GM19043 (cell line): ENCODE data around the gene INO80D.
"Not testable (repeated sequence)": the region's sequence is repeated elsewhere in the genome, so short reads cannot be mapped to it uniquely, and the experiment has no call there.

Experiments used
- ATAC-seq: cut with Tn5 transposase; IDR thresholded peaks from one replicate; pipeline ENCODE4 v1.9.1; 2021; ENCODE audit warnings: low read depth; ENCODE audit not compliant: unreplicated experiment

Gene INO80D

GRCh38 chr2:206084439-206084869, 1.5 kb downstream of the INO80D start:
- no peak for ATAC-seq

- no peak for ATAC-seq
Observed at GRCh38 chr2:206083602-206084438, 2.2 kb downstream of the INO80D start.

- no peak for ATAC-seq
Observed at GRCh38 chr2:206082298-206082843, 3.6 kb downstream of the INO80D start.

DNA sequence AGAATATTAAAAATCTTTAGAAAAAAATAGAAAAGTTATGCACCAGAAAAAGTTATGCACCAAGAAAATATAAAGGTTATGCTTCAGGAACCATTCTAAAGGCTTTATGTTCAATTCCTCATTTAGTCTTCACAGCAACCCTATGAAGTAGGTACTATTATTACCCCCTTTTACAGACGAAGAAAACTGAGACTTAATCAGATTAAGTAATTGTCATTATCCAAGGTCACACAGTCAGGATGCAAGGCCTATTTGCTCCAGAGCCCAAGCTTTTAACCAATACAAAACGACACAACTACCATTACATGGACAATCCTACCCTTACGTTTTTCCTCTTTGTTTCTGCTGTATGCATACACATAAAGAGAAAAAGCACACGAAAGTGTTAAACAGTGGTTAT, 5.0 kb downstream of the INO80D start:
- ATAC-seq = no peak

GRCh38 chr2:206079699-206080465, 6.1 kb downstream of the INO80D start:
- ATAC-seq = no peak

DNA sequence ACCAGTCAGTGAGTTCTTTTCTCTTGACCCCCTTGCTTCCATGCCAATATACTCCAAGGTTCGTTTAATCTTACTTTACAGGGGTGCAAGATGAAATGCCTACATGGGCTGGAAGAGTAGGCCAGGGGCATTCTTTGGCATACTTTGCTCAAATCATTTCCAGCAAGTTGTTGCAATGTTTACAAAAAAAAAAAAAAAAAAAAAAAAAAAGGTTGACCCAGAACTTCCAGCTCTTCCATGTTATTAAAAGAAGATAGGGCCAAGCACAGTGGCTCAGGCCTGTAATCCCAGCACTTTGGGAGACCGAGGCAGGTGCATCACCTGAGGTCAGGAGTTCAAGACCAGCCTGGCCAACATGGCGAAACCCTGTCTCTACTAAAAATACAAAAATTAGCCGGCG, 8.1 kb downstream of the INO80D start:
- ATAC-seq = not testable (repeated sequence)

- ATAC-seq = no peak
Observed at GRCh38 chr2:206075113-206075512, 10.9 kb downstream of the INO80D start.

DNA sequence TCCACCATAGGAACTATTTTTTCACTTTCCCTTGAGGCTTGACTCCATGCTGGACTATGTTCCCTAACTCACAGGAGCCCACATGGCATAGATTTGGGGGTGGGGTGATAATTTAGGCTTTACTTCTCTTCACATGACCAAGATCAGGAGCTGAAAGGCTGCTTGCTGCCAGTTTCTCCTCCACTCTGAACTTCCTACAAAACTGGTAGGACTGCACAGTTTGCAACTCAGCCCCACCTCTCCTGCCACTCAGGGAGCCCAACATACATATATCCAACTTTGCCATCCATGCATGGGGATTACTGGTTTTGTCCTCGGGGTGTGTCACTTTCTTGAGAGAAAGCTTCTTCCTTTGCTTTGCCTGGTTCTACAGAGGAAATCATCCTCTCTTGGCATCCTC, 14.2 kb downstream of the INO80D start:
- no peak for ATAC-seq

DNA sequence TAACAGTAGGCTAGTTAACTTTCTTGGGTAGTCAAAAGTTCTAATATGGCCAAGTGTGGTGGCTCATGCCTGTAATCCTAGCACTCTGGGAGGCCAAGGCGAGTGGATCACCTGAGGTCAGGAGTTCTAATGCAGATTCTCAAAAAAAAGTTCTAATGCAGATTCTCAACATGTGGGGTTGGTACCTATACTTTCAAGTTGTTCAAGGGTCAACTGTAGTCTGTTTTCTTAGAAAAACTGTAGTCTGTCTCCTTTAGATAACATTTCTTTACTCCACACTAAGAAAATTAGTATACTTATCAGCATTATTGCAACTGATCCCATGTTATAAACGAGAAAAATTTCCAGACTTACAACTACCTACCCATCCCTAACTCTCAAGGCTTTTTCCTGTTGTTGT, 16.6 kb downstream of the INO80D start:
- no peak for ATAC-seq

GRCh38 chr2:206068207-206068606, 17.8 kb downstream of the INO80D start:
- ATAC-seq = no peak

DNA sequence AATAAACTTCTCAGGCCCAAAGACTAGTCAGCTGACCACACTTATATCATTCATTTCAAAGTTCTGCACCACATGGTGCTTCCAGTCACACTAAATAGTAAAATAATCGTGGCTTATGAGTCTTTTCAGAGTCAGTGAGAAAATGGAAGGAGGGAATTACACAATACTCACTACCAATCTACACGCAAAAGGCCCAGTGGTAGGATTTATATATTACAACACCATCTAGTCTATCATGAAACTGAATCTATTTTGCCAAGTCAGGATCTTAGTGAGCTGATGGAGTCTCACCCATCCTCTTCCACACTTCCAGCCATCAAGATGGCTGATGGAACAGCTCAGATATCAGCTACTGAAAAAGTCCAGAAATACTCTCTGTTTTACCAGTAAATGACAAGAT, 21.9 kb downstream of the INO80D start:
- ATAC-seq = no peak

GRCh38 chr2:206063635-206064034, 22.3 kb downstream of the INO80D start:
- ATAC-seq = no peak

GRCh38 chr2:206062724-206063123, 23.2 kb downstream of the INO80D start:
- ATAC-seq = no peak

DNA sequence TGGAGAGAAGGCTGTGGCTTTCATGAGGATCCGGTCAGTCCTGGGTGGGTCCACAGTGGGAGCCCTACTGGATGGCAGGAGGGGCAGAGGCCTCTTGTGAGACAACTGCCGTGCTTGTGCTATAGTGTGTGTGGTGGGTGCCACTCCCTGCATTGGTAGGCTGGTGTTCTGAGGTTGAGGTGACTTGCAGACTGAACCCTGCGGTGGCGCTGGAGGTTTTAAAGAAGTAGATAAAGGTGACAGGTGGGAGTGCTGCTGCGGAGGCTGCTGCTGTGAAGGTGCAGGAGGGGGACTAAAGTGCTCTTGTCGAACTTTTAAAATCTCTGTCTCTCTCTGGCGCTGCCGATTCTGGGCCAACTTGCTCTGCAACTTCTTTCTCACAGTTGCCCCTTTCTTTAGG, 29.7 kb downstream of the INO80D start:
- no peak for ATAC-seq

GRCh38 chr2:206054952-206055351, 31.0 kb downstream of the INO80D start:
- no peak for ATAC-seq

GRCh38 chr2:206051912-206052311, 34.1 kb downstream of the INO80D start:
- no peak for ATAC-seq

- no peak for ATAC-seq
Observed at GRCh38 chr2:206049392-206049791, 36.6 kb downstream of the INO80D start.

DNA sequence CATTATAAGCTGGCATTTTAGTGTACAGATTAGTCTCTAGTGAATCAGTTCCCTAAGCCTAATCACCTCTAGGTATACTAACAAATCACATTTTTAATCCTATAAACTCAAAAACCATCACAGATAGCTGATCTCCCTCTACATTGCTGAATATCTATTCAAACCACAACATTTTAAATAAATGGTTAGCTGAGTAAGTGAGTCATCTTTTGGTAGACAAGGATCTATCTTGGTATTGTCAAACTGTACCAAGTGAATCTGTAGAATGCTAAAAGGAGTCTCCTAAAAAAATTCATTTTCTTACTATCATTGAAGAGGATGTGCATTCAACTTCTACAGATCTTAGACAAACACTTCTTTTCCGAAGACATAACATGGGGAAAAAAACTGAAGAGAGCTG, 40.7 kb downstream of the INO80D start:
- ATAC-seq = no peak

DNA sequence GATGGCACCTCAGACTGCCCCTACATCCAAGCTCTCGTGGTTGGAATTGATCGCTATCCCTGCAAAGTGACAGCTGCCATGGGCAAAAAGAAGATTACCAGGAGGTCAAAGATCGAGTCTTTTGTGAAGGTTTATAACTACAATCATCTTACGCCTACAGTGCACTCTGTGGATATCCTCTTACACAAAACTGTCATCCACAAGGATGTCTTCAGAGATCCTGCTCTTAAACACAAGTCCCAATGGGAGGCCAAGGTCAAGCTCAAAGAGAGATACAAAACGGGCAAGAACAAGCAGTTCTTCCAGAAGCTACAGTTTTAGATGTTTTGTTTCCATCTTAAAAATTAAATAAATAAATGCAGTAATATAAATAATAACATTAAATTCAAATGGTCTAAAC, 45.4 kb downstream of the INO80D start:
- ATAC-seq = no peak

- ATAC-seq = not testable (repeated sequence)
Observed at GRCh38 chr2:206035393-206035792, 50.6 kb downstream of the INO80D start.

GRCh38 chr2:206033452-206033851, 52.5 kb downstream of the INO80D start:
- ATAC-seq = not testable (repeated sequence)
